NT2/D1 (cell line): ENCODE measurements around the gene C16orf74.

Experiments used
- DNase-seq: peaks from one replicate; pipeline ENCODE4 v3.0.0-alpha.2; 2011; ENCODE audit warnings: low read depth, low spot score
- H3K27me3 ChIP-seq: 2 replicates; pipeline ENCODE4 v1.6.0; 2011; ENCODE audit warnings: mild to moderate bottlenecking; ENCODE audit not compliant: insufficient read length, insufficient read depth
- H3K36me3 ChIP-seq: 2 replicates; pipeline ENCODE4 v1.6.1; 2011; ENCODE audit warnings: mild to moderate bottlenecking, low read length, mixed read lengths; ENCODE audit not compliant: insufficient read depth, insufficient read length
- H3K4me1 ChIP-seq: 2 replicates; pipeline ENCODE4 v1.5.1; 2011; ENCODE audit not compliant: insufficient read depth, insufficient read length
- H3K4me3 ChIP-seq: 2 replicates; pipeline ENCODE4 v1.5.1; 2011; ENCODE audit warnings: low read depth; ENCODE audit not compliant: insufficient read length
- H3K9ac ChIP-seq: 2 replicates; pipeline ENCODE4 v1.6.0; 2011; ENCODE audit warnings: low read depth; ENCODE audit not compliant: insufficient read length
- H3K9me3 ChIP-seq: 2 replicates; pipeline ENCODE4 v1.5.1; 2011; ENCODE audit warnings: mild to moderate bottlenecking, low read length; ENCODE audit not compliant: insufficient read depth
- SUZ12 ChIP-seq: IDR thresholded peaks from 2 replicates; pipeline ENCODE4 v1.6.1; 2011; ENCODE audit not compliant: insufficient read length, insufficient read depth; ENCODE audit errors: extremely low read depth
- YY1 ChIP-seq: IDR thresholded peaks from 2 replicates; pipeline ENCODE4 v1.6.1; 2011; ENCODE audit not compliant: insufficient read length, insufficient read depth
- ZNF274 ChIP-seq: IDR thresholded peaks from 2 replicates; pipeline ENCODE4 v1.6.1; 2011; ENCODE audit warnings: mild to moderate bottlenecking, low read depth, low read length

Gene C16orf74

GRCh38 chr16:85661740-85662481, 89.0 kb downstream of the C16orf74 start:
- no peak overlapping the region for H3K4me3 ChIP-seq
- H3K9ac ChIP-seq = peak overlapping the region; percentile 13
- H3K4me1 ChIP-seq = peaks cover 25% of the 10 kb centered on the region
- H3K27me3 ChIP-seq = no peaks in the 10 kb centered on the region
- H3K9me3 ChIP-seq = no peaks in the 10 kb centered on the region
- no peak for TF ChIP-seq YY1
- no peak for TF ChIP-seq ZNF274
- no peak for TF ChIP-seq SUZ12
- peaks cover 95% of the 10 kb centered on the region for H3K36me3 ChIP-seq
- peak; percentile 8 for DNase-seq

- Histone ChIP-seq H3K36me3 (peaks cover 95% of the 10 kb centered on the region), H3K4me3 (no peak overlapping the region), H3K9me3 (no peaks in the 10 kb centered on the region), H3K9ac (peak overlapping the region; percentile 17), H3K27me3 (no peaks in the 10 kb centered on the region), H3K4me1 (peaks cover 25% of the 10 kb centered on the region)
- TF ChIP-seq ZNF274 (no peak), SUZ12 (no peak), YY1 (no peak)
- no peak for DNase-seq
Observed at GRCh38 chr16:85660843-85661739, 89.8 kb downstream of the C16orf74 start.

- Histone ChIP-seq H3K9me3 (no peaks in the 10 kb centered on the region), H3K4me1 (peaks cover 25% of the 10 kb centered on the region), H3K36me3 (peaks cover 95% of the 10 kb centered on the region), H3K27me3 (no peaks in the 10 kb centered on the region), H3K9ac (no peak overlapping the region), H3K4me3 (no peak overlapping the region)
- DNase-seq = peak; percentile 57
- TF ChIP-seq SUZ12 (no peak), ZNF274 (no peak), YY1 (no peak)
Observed at GRCh38 chr16:85659805-85660511, 90.9 kb downstream of the C16orf74 start.

- H3K36me3 ChIP-seq = peaks cover 95% of the 10 kb centered on the region
- TF ChIP-seq YY1 (no peak), ZNF274 (no peak), SUZ12 (no peak)
Observed at GRCh38 chr16:85659336-85659735, 91.6 kb downstream of the C16orf74 start.

GRCh38 chr16:85658504-85659326, 92.2 kb downstream of the C16orf74 start:
- TF ChIP-seq ZNF274 (no peak), YY1 (no peak), SUZ12 (no peak)
- H3K4me1 ChIP-seq = peaks cover 25% of the 10 kb centered on the region
- H3K9ac ChIP-seq = no peak overlapping the region
- no peaks in the 10 kb centered on the region for H3K27me3 ChIP-seq
- DNase-seq = no peak
- peaks cover under 1% of the 10 kb centered on the region; the same call in 1 of the 2 replicates for H3K9me3 ChIP-seq
- H3K36me3 ChIP-seq = peaks cover 95% of the 10 kb centered on the region
- H3K4me3 ChIP-seq = no peak overlapping the region

More at GRCh38 chr16:85659336-85659735, 91.6 kb downstream of the C16orf74 start:
- DNase-seq = no peak
- Histone ChIP-seq H3K27me3 (no peaks in the 10 kb centered on the region), H3K9me3 (no peaks in the 10 kb centered on the region), H3K4me3 (no peak overlapping the region), H3K9ac (no peak overlapping the region), H3K4me1 (peaks cover 25% of the 10 kb centered on the region)

GRCh38 chr16:85657996-85658395, 92.9 kb downstream of the C16orf74 start:
- TF ChIP-seq ZNF274 (no peak), YY1 (no peak), SUZ12 (no peak)

More at GRCh38 chr16:85657996-85658395, 92.9 kb downstream of the C16orf74 start:
- Histone ChIP-seq H3K9me3 (peaks cover 6% of the 10 kb centered on the region; the same call in 1 of the 2 replicates), H3K4me1 (peaks cover 25% of the 10 kb centered on the region), H3K36me3 (peaks cover 93% of the 10 kb centered on the region), H3K27me3 (no peaks in the 10 kb centered on the region), H3K9ac (no peak overlapping the region), H3K4me3 (no peak overlapping the region)
- DNase-seq = no peak
